H1 (cell line): ENCODE results near the gene BAIAP2. TPM values are rescaled to one million over a fixed set of nuclear protein-coding genes. Genes with fewer than 3 reads are reported as not detected.
A peak's percentile ranks its signal among the peaks of the same experiment; 100 is the strongest.

Source experiments
- CTCF ChIA-PET: fragments of 300-600 bp; sonication (Branson Sonifier 250); formaldehyde crosslinking; loops from one replicate; lab custom pipeline; 2021; ENCODE audit not compliant: partially characterized antibody; lab: Charles Lee
- POLR2A ChIA-PET: fragments of 300-600 bp; sonication (Branson Sonifier 250); formaldehyde crosslinking; loops from one replicate; lab custom pipeline; 2021; ENCODE audit warnings: inconsistent platforms; ENCODE audit not compliant: partially characterized antibody; lab: Charles Lee
- DNase-seq, 2 experiments: peaks; one replicate each; pipeline versions ENCODE4 v3.0.0 to v3.0.0-alpha.2; 2010 to 2022; ENCODE audit warnings: low spot score in 2 of 2, low read depth in 1 of 2, mixed read lengths in 1 of 2
- FAIRE-seq: peaks from 2 replicates; lab custom pipeline; 2011; peaks lifted over from hg19 to GRCh38; lab: Jason Lieb, UNC
- H2AFZ ChIP-seq: 2 replicates; pipeline ENCODE4 v1.8.1; 2012; ENCODE audit warnings: low read length, inconsistent platforms
- H2AK5ac ChIP-seq: 2 replicates; pipeline ENCODE4 v1.6.1; 2013; ENCODE audit warnings: low read depth, low read length
- H2BK120ac ChIP-seq: replicated peaks from 2 replicates; pipeline ENCODE3; 2013; ENCODE audit warnings: low read depth, low read length, inconsistent platforms
- H2BK12ac ChIP-seq: 2 replicates; pipeline ENCODE4 v1.6.1; 2013; ENCODE audit warnings: low read depth, low read length
- H2BK15ac ChIP-seq: 2 replicates; pipeline ENCODE4 v1.6.1; 2013; ENCODE audit warnings: low read length
- H2BK20ac ChIP-seq: 2 replicates; pipeline ENCODE4 v1.6.1; 2013; ENCODE audit warnings: low read length
- H2BK5ac ChIP-seq: 2 replicates; pipeline ENCODE4 v1.6.1; 2013; ENCODE audit warnings: low read depth, low read length
- H3K14ac ChIP-seq: 2 replicates; pipeline ENCODE4 v1.6.1; 2013; ENCODE audit warnings: inconsistent platforms; ENCODE audit not compliant: insufficient read length
- H3K18ac ChIP-seq: 2 replicates; pipeline ENCODE4 v1.6.1; 2013; ENCODE audit warnings: low read length; ENCODE audit errors: extremely low read depth
- H3K23ac ChIP-seq: 2 replicates; pipeline ENCODE4 v1.6.1; 2013; ENCODE audit warnings: inconsistent platforms; ENCODE audit not compliant: insufficient read length
- H3K23me2 ChIP-seq: 2 replicates; pipeline ENCODE4 v1.6.1; 2013; ENCODE audit warnings: low read depth, low read length
- H3K27ac ChIP-seq: 2 replicates; pipeline ENCODE4 v1.6.1; 2011; ENCODE audit warnings: low read depth, low read length, inconsistent platforms
- H3K27me3 ChIP-seq, 4 experiments: replicated peaks in 1 of 4; 1 replicate in 1 of 4; 2 replicates in 3 of 4; pipeline versions ENCODE4 v1.6.1 to v1.8.1; 2011 to 2013; ENCODE audit warnings: low read length in 3 of 4, mild to moderate bottlenecking in 3 of 4, inconsistent platforms in 2 of 4, mixed read lengths in 2 of 4, moderate library complexity in 1 of 4; ENCODE audit not compliant: control insufficient read depth in 3 of 4, insufficient read depth in 3 of 4; ENCODE audit errors: extremely low read depth in 1 of 4
- H3K36me3 ChIP-seq, 4 experiments: 2 replicates each; pipeline versions ENCODE4 v1.6.1 to v1.8.1; 2011 to 2013; ENCODE audit warnings: mild to moderate bottlenecking in 4 of 4, low read length in 3 of 4, moderate library complexity in 2 of 4, control low read depth in 1 of 4, inconsistent platforms in 1 of 4; ENCODE audit not compliant: insufficient read depth in 4 of 4, control insufficient read depth in 2 of 4
- H3K4ac ChIP-seq: replicated peaks from 2 replicates; pipeline ENCODE3; 2013; ENCODE audit warnings: low read length, low read depth, mixed read lengths, inconsistent platforms; ENCODE audit not compliant: insufficient read length
- H3K4me1 ChIP-seq, 4 experiments: replicated peaks in 1 of 4; 1 replicate in 1 of 4; 2 replicates in 3 of 4; pipeline versions ENCODE4 v1.6.1 to v1.8.1; 2011 to 2013; ENCODE audit warnings: low read length in 3 of 4, inconsistent platforms in 2 of 4, mixed read lengths in 1 of 4; ENCODE audit not compliant: insufficient read depth in 4 of 4, control insufficient read depth in 3 of 4
- H3K4me2 ChIP-seq, 2 experiments: 2 replicates each; pipeline versions ENCODE4 v1.6.1 to v1.8.1; 2011 to 2013; ENCODE audit warnings: low read depth in 2 of 2, low read length in 2 of 2, control low read depth in 1 of 2, inconsistent platforms in 1 of 2, mild to moderate bottlenecking in 1 of 2; ENCODE audit not compliant: insufficient read depth in 1 of 2
- H3K4me3 ChIP-seq, 4 experiments: fragments of 200-600, 300-600 bp in 1 of 4; sonication (generic), shearing (Covaris generic), sonication (Bioruptor Twin) in 1 of 4; 2 replicates each; pipeline versions ENCODE4 v1.5.1 to v1.8.1; 2011 to 2016; ENCODE audit warnings: low read length in 4 of 4, low read depth in 3 of 4, control low read depth in 2 of 4, inconsistent platforms in 2 of 4, mild to moderate bottlenecking in 2 of 4, mixed read lengths in 1 of 4, moderate library complexity in 1 of 4; ENCODE audit not compliant: insufficient read depth in 2 of 4; ENCODE audit errors: extremely low read depth in 1 of 4
- H3K56ac ChIP-seq: replicated peaks from 2 replicates; pipeline ENCODE3; 2013; ENCODE audit warnings: low read depth, mild to moderate bottlenecking, mixed read lengths, low read length, inconsistent platforms; ENCODE audit not compliant: insufficient read length
- H3K79me1 ChIP-seq: 2 replicates; pipeline ENCODE4 v1.6.1; 2013; ENCODE audit warnings: low read depth, low read length, control low read depth
- H3K79me2 ChIP-seq, 2 experiments: 2 replicates each; pipeline versions ENCODE4 v1.6.1 to v1.8.1; 2012 to 2013; ENCODE audit warnings: low read length in 2 of 2, mild to moderate bottlenecking in 2 of 2, inconsistent platforms in 1 of 2; ENCODE audit not compliant: insufficient read depth in 2 of 2, control insufficient read depth in 1 of 2
- H3K9ac ChIP-seq, 4 experiments: replicated peaks in 1 of 4; 1 replicate in 1 of 4; 2 replicates in 3 of 4; pipeline versions ENCODE4 v1.6.1 to v1.8.1; 2011 to 2013; ENCODE audit warnings: low read depth in 3 of 4, low read length in 3 of 4, control low read depth in 2 of 4, mild to moderate bottlenecking in 2 of 4, moderate library complexity in 2 of 4, inconsistent platforms in 1 of 4; ENCODE audit errors: extremely low read depth in 1 of 4
- H3K9me3 ChIP-seq, 2 experiments: 2 replicates each; pipeline versions ENCODE4 v1.6.1 to v1.8.1; 2012 to 2013; ENCODE audit warnings: mild to moderate bottlenecking in 2 of 2, moderate library complexity in 2 of 2, control low read depth in 1 of 2, inconsistent platforms in 1 of 2, low read depth in 1 of 2, low read length in 1 of 2, mixed read lengths in 1 of 2; ENCODE audit not compliant: insufficient read depth in 2 of 2
- H4K20me1 ChIP-seq, 2 experiments: replicated peaks in 1 of 2; 2 replicates each; pipeline versions ENCODE3 to v1.8.1; 2011 to 2013; ENCODE audit warnings: inconsistent platforms in 2 of 2, low read length in 2 of 2, mild to moderate bottlenecking in 1 of 2; ENCODE audit not compliant: insufficient read depth in 2 of 2, control insufficient read depth in 1 of 2
- H4K5ac ChIP-seq: 2 replicates; pipeline ENCODE4 v1.6.1; 2013; ENCODE audit warnings: low read length, low read depth, mixed read lengths, inconsistent platforms; ENCODE audit not compliant: insufficient read length
- H4K8ac ChIP-seq: 2 replicates; pipeline ENCODE4 v1.8.0; 2013; ENCODE audit warnings: mild to moderate bottlenecking, moderate library complexity, low read length, inconsistent platforms; ENCODE audit not compliant: insufficient read depth; ENCODE audit errors: extremely low read depth
- H4K91ac ChIP-seq: replicated peaks from 2 replicates; pipeline ENCODE3; 2013; ENCODE audit warnings: low read length, mixed read lengths, inconsistent platforms; ENCODE audit not compliant: insufficient read length
- CBX8 ChIP-seq: fragments of 300-800, 300-1000 bp; sonication (generic); IDR thresholded peaks from 2 replicates; pipeline ENCODE4 v1.7.1; 2016; ENCODE audit warnings: low read depth, low read length, borderline replicate concordance
- CHD1 ChIP-seq: IDR thresholded peaks from 2 replicates; pipeline ENCODE4 v1.6.1; 2012; ENCODE audit warnings: low read depth, low read length, improper control_type of control experiment
- HDAC6 ChIP-seq: IDR thresholded peaks from one replicate; pipeline ENCODE4 v1.7.1; 2012; ENCODE audit warnings: low read depth, mild to moderate bottlenecking, inconsistent platforms, low read length, moderate library complexity
- WGBS, 2 experiments: shearing (Covaris generic) in 1 of 2; methylation state at CpG; one replicate each; pipeline versions ENCODE4 v1.1.6 to v1.1.7; 2013 to 2015; ENCODE audit warnings: low lambda C conversion rate in 2 of 2, mixed read lengths in 2 of 2, inconsistent platforms in 1 of 2, low coverage in 1 of 2, missing lambda C conversion rate in 1 of 2; ENCODE audit not compliant: insufficient replicate concordance in 2 of 2, insufficient coverage in 1 of 2, insufficient read length in 1 of 2; ENCODE audit errors: extremely low coverage in 1 of 2, missing lambda C conversion rate in 1 of 2; 5-methylcytosine and 5-hydroxymethylcytosine counted together
- polyA plus RNA-seq, 7 experiments: library from polyadenylated mRNA; depleted of rRNA in 3 of 7; stranded (reverse) in 5 of 7; unstranded in 2 of 7; fragments of >200 nt in 5 of 7; fragments of 200-250 nt in 2 of 7; gene quantifications; 1 replicate in 5 of 7; 2 replicates in 1 of 7; 4 replicates in 1 of 7; pipeline versions ENCODE4 v1.2.1 to v1.2.3, GENCODE V29; 2011 to 2013; ENCODE audit warnings: missing spikeins in 2 of 7, mixed read lengths in 2 of 7
- total RNA-seq: library from RNA; stranded (reverse); fragmentation: NEBNext Ultra II Directional; extraction: Animal tissue kit (Norgen Biotek cat#: 25700); gene quantifications from 2 replicates; pipeline ENCODE4 v1.2.1, GENCODE V29; 2021

Gene BAIAP2
- total and polyA plus RNA-seq, 2 of the 8 experiments (the other 6 are each of a cell fraction or from before 2014, with no cell fraction given), result 10.0 to 22.8 TPM

GRCh38 chr17:81099888-81100287, 64.9 kb downstream of the BAIAP2 start:
- Histone ChIP-seq H2BK120ac (no peak overlapping the region), H3K9me3 (no peaks in the 10 kb centered on the region), H3K9ac (no peak overlapping the region), H3K79me2 (no peaks in the 10 kb centered on the region), H3K14ac (no peak overlapping the region), H4K8ac (0 out of 2 replicates have a peak overlapping the region, but pooled peaks have one; percentile 4), H2BK5ac (0 out of 2 replicates have a peak overlapping the region, but pooled peaks have one; percentile 44), H4K91ac (no peak overlapping the region), H4K5ac (no peak overlapping the region), H3K56ac (no peak overlapping the region), H3K4me2 (no peak overlapping the region), H2BK20ac (no peak overlapping the region), H3K79me1 (no peaks in the 10 kb centered on the region), H4K20me1 (peaks cover 0 to 2% of the 10 kb centered on the region in 2 experiments), H3K4ac (no peak overlapping the region), H3K18ac (no peak overlapping the region), H2BK15ac (no peak overlapping the region), H3K27ac (no peak overlapping the region), H2BK12ac (no peak overlapping the region), H3K36me3 (no peaks in the 10 kb centered on the region), H3K4me1 (peaks cover 0 to 17% (median 13%) of the 10 kb centered on the region in 4 experiments; a peak in 6 of 7 replicates), H2AFZ (no peak overlapping the region), H3K23me2 (no peaks in the 10 kb centered on the region), H3K23ac (no peak overlapping the region), H3K27me3 (no peaks in the 10 kb centered on the region), H3K4me3 (no peak overlapping the region), H2AK5ac (no peak overlapping the region)
- 94% methylated on average over 14 of the region's 23 CpGs; no CpG with 5 or more reads in 1 of the 2 experiments for WGBS, 2 experiments
- CTCF ChIA-PET, result interaction anchor here (0.8 to 7.6 kb wide), 9 partner anchors 12 to 77 kb away, joined by 3 to 110 read pairs (median 5); no protein-coding TSS in a partner anchor
- DNase-seq, result no peak
- FAIRE-seq, result no peak
- POLR2A ChIA-PET, result no interaction called here
- no peak for TF ChIP-seq CHD1
- TF ChIP-seq CBX8, result no peak
- TF ChIP-seq HDAC6, result no peak
